CD4-positive, alpha-beta T cell (primary cell): ENCODE results near the gene NOS3. TPM values are rescaled to one million over a fixed set of nuclear protein-coding genes. Genes with fewer than 3 reads are reported as not detected.

ENCODE experiments used
- ATAC-seq: fragments of 200-7000 bp; cut with Tn5 transposase; one replicate; pipeline ENCODE4 v1.10.0; 2022; ENCODE audit warnings: mild to moderate bottlenecking; ENCODE audit not compliant: poor library complexity
- CTCF ChIA-PET: fragments of 350-600 bp; sonication (Branson Sonifier 250); formaldehyde crosslinking; loops from one replicate; lab custom pipeline; 2021; ENCODE audit warnings: antibody characterized with exemption, inconsistent platforms; lab: Charles Lee
- POLR2A ChIA-PET: fragments of 350-600 bp; sonication (Branson Sonifier 250); formaldehyde crosslinking; loops from one replicate; lab custom pipeline; 2021; ENCODE audit warnings: antibody characterized with exemption, inconsistent platforms; lab: Charles Lee
- DNase-seq, 14 experiments: peaks; one replicate each; pipeline ENCODE4 v3.0.0-alpha.2; 2013 to 2020; ENCODE audit warnings: mixed read lengths in 2 of 14
- H3K27ac ChIP-seq, 2 donors: one replicate each; pipeline versions ENCODE4 v1.5.1 to v1.7.0; 2013; ENCODE audit warnings: low read length in 2 of 2, low read depth in 1 of 2, mild to moderate bottlenecking in 1 of 2
- H3K27me3 ChIP-seq, 2 experiments: 1 replicate in 1 of 2; 2 replicates in 1 of 2; pipeline versions ENCODE4 v1.6.1 to v1.7.0; 2013; ENCODE audit warnings: low read length in 2 of 2, control low read depth in 1 of 2, mild to moderate bottlenecking in 1 of 2, moderate library complexity in 1 of 2; ENCODE audit not compliant: insufficient read depth in 2 of 2, control insufficient read depth in 1 of 2
- H3K36me3 ChIP-seq: one replicate; pipeline ENCODE4 v1.6.1; 2013; ENCODE audit warnings: low read length, control low read depth; ENCODE audit not compliant: insufficient read depth
- H3K4me1 ChIP-seq: one replicate; pipeline ENCODE4 v1.6.1; 2013; ENCODE audit warnings: low read length, control low read depth; ENCODE audit not compliant: insufficient read depth
- H3K4me3 ChIP-seq: one replicate; pipeline ENCODE4 v1.5.1; 2013; ENCODE audit warnings: mild to moderate bottlenecking, low read length, moderate library complexity
- H3K9me3 ChIP-seq, 2 experiments: 1 replicate in 1 of 2; 2 replicates in 1 of 2; pipeline versions ENCODE4 v1.6.1 to v1.7.0; 2013; ENCODE audit warnings: low read length in 2 of 2, mild to moderate bottlenecking in 2 of 2, control low read depth in 1 of 2, moderate library complexity in 1 of 2; ENCODE audit not compliant: control insufficient read depth in 1 of 2, insufficient read depth in 1 of 2
- H3K27ac Mint-ChIP-seq: one replicate; pipeline ENCODE4 v1.8.0; 2020; ENCODE audit warnings: mixed read lengths
- H3K27me3 Mint-ChIP-seq: one replicate; pipeline ENCODE4 v1.8.0; 2021; ENCODE audit warnings: mixed read lengths
- H3K36me3 Mint-ChIP-seq: one replicate; pipeline ENCODE4 v1.8.0; 2021; ENCODE audit warnings: low read depth, mixed read lengths
- H3K4me1 Mint-ChIP-seq: one replicate; pipeline ENCODE4 v1.8.0; 2021; ENCODE audit warnings: low read depth, mixed read lengths
- H3K4me3 Mint-ChIP-seq: one replicate; pipeline ENCODE4 v1.8.0; 2020; ENCODE audit warnings: mild to moderate bottlenecking, mixed read lengths
- H3K9me3 Mint-ChIP-seq: one replicate; pipeline ENCODE4 v1.8.0; 2020; ENCODE audit warnings: mixed read lengths
- intact Hi-C, 2 experiments: fragments of 100-400 bp; cut with DNase I in 1 of 2; cut with micrococcal nuclease in 1 of 2; formaldehyde crosslinking; loops; one replicate each; pipeline versions ENCODE4 v1.15.1 to v1.9.0; 2023 to 2025; cut with DNase I, micrococcal nuclease
- total RNA-seq, 174 experiments: library from RNA in 2 of 174; stranded (reverse) in 2 of 174; gene quantifications; one replicate each; pipeline ENCODE4 v1.2.3 and lab custom pipeline; 2021 to 2026
- TF ChIP-seq, protein P1 (sequence below): fragments of 200-600 bp; IDR thresholded peaks from one replicate; pipeline ENCODE4 v1.8.0; 2022; ENCODE audit warnings: antibody characterized with exemption, mild to moderate bottlenecking

NOS3 gene
- total RNA-seq, 2 experiments from 2014 or later, result 3.9 to 7.1 TPM

DNA sequence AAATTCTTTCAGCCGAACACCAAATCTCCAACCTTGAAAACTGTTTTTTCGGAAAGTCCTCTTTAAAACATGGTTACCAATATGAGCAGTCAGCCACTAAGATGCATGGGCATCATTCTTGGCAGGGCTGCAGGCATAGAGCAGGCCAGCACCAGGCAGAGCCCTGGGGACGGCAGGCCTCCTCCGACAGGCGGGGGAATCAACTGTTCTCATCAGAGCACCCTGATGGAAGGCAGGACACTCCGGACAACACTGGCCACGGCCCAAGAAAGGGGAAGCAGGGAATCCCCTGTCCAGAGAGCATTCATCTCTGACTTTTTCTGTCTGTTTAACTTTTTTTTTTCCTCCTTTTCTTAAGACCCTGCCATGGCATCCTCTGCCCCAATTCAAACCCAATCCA lies 1.4 kb upstream of the NOS3 start:
- intact Hi-C loops, result loop anchor here (2.0 to 10.0 kb wide), 3 partner anchors 91 to 1275 kb away; a partner anchor contains a TSS
- Mint-ChIP-seq H3K9me3 (peaks cover 11% of the 10 kb centered on the region), H3K27me3 (no peaks in the 10 kb centered on the region), H3K4me1 (peaks cover 45% of the 10 kb centered on the region), H3K4me3 (no peak overlapping the region), H3K36me3 (no peaks in the 10 kb centered on the region), H3K27ac (no peak overlapping the region)
- DNase-seq (no peak), ATAC-seq (no peak)
- Histone ChIP-seq H3K27me3 (no peaks in the 10 kb centered on the region), H3K36me3 (no peaks in the 10 kb centered on the region), H3K9me3 (peaks cover 18 to 33% of the 10 kb centered on the region in 2 experiments), H3K4me1 (peaks cover 51% of the 10 kb centered on the region), H3K27ac (no peak overlapping the region), H3K4me3 (no peak overlapping the region)
- POLR2A ChIA-PET, result interaction anchor here (0.8 kb wide), 1 partner anchor 39 kb away, joined by 4 read pairs; the partner anchor contains the start of gene ABCB8
- TF ChIP-seq, protein P1, sequence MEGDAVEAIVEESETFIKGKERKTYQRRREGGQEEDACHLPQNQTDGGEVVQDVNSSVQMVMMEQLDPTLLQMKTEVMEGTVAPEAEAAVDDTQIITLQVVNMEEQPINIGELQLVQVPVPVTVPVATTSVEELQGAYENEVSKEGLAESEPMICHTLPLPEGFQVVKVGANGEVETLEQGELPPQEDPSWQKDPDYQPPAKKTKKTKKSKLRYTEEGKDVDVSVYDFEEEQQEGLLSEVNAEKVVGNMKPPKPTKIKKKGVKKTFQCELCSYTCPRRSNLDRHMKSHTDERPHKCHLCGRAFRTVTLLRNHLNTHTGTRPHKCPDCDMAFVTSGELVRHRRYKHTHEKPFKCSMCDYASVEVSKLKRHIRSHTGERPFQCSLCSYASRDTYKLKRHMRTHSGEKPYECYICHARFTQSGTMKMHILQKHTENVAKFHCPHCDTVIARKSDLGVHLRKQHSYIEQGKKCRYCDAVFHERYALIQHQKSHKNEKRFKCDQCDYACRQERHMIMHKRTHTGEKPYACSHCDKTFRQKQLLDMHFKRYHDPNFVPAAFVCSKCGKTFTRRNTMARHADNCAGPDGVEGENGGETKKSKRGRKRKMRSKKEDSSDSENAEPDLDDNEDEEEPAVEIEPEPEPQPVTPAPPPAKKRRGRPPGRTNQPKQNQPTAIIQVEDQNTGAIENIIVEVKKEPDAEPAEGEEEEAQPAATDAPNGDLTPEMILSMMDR, result no peak
- CTCF ChIA-PET, result interaction anchor here (1.4 to 2.3 kb wide), 3 partner anchors 19 to 27 kb away, joined by 5 read pairs; no protein-coding TSS in a partner anchor

DNA sequence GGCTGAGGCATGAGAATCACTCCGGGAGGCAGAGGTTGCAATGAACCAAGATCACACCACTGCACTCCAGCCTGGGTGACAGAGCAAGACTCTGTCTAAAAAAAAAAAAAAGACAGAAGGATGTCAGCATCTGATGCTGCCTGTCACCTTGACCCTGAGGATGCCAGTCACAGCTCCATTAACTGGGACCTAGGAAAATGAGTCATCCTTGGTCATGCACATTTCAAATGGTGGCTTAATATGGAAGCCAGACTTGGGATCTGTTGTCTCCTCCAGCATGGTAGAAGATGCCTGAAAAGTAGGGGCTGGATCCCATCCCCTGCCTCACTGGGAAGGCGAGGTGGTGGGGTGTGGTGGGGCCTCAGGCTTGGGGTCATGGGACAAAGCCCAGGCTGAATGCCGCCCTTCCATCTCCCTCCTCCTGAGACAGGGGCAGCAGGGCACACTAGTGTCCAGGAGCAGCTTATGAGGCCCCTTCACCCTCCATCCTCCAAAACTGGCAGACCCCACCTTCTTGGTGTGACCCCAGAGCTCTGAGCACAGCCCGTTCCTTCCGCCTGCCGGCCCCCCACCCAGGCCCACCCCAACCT lies 1.3 kb downstream of the NOS3 start:
- ChIA-PET CTCF (interaction anchor here (0.7 kb wide), 1 partner anchor 816 kb away, joined by 3 read pairs; no protein-coding TSS in a partner anchor), POLR2A (interaction anchor here (1.8 to 2.3 kb wide), 2 partner anchors 16 to 19 kb away, joined by 6 to 8 read pairs; no protein-coding TSS in a partner anchor)
- no peak overlapping the region for H3K27ac Mint-ChIP-seq
- intact Hi-C loops, result loop anchor here in 1 of 2 experiments (1.0 kb wide), 1 partner anchor 35 kb away; no protein-coding TSS in a partner anchor
- Histone ChIP-seq H3K36me3 (no peaks in the 10 kb centered on the region), H3K9me3 (peaks cover 18 to 33% of the 10 kb centered on the region in 2 experiments), H3K27me3 (no peaks in the 10 kb centered on the region), H3K27ac (no peak overlapping the region), H3K4me1 (peaks cover 57% of the 10 kb centered on the region), H3K4me3 (no peak overlapping the region)
- ATAC-seq, result no peak
- peaks cover 51% of the 10 kb centered on the region for H3K4me1 Mint-ChIP-seq
- TF ChIP-seq, protein P1, result no peak
- DNase-seq, result peak in 1 of 14 experiments; percentile 10
- H3K4me3 Mint-ChIP-seq, result no peak overlapping the region
- no peaks in the 10 kb centered on the region for H3K27me3 Mint-ChIP-seq
- peaks cover 11% of the 10 kb centered on the region for H3K9me3 Mint-ChIP-seq
- no peaks in the 10 kb centered on the region for H3K36me3 Mint-ChIP-seq

DNA sequence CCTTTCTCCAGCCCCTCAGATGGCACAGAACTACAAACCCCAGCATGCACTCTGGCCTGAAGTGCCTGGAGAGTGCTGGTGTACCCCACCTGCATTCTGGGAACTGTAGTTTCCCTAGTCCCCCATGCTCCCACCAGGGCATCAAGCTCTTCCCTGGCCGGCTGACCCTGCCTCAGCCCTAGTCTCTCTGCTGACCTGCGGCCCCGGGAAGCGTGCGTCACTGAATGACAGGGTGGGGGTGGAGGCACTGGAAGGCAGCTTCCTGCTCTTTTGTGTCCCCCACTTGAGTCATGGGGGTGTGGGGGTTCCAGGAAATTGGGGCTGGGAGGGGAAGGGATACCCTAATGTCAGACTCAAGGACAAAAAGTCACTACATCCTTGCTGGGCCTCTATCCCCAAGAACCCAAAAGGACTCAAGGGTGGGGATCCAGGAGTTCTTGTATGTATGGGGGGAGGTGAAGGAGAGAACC lies 2.1 kb downstream of the NOS3 start:
- H3K4me1 Mint-ChIP-seq, result peaks cover 55% of the 10 kb centered on the region

More for the DNA sequence above, 2.1 kb downstream of the NOS3 start:
- peaks cover 18 to 33% of the 10 kb centered on the region in 2 experiments for H3K9me3 ChIP-seq
- DNase-seq, result peak in 3 of 14 experiments; percentile 43 to 61 (median 52)
- ChIA-PET POLR2A (interaction anchor here (1.8 to 2.3 kb wide), 2 partner anchors 15 to 18 kb away, joined by 6 to 8 read pairs; no protein-coding TSS in a partner anchor), CTCF (no interaction called here)
- H3K27ac Mint-ChIP-seq, result no peak overlapping the region
- intact Hi-C loops, result loop anchor here in 1 of 2 experiments (1.0 kb wide), 1 partner anchor 34 kb away; no protein-coding TSS in a partner anchor
- no peaks in the 10 kb centered on the region for H3K27me3 Mint-ChIP-seq
- H3K27ac ChIP-seq, result no peak overlapping the region
- H3K4me3 ChIP-seq, result no peak overlapping the region
- no peaks in the 10 kb centered on the region for H3K27me3 ChIP-seq
- H3K4me1 ChIP-seq, result peaks cover 57% of the 10 kb centered on the region
- no peaks in the 10 kb centered on the region for H3K36me3 ChIP-seq
- TF ChIP-seq, protein P1, result no peak
- H3K4me3 Mint-ChIP-seq, result no peak overlapping the region
- ATAC-seq, result peak; percentile 66
- H3K9me3 Mint-ChIP-seq, result peaks cover 11% of the 10 kb centered on the region
- no peaks in the 10 kb centered on the region for H3K36me3 Mint-ChIP-seq
